PC-3 (cell line): Measurements from ENCODE around the gene ZNF23.
A peak's percentile ranks its signal among the peaks of the same experiment; 100 is the strongest.

Experiments used
- EZH2phosphoT487 ChIP-seq: fragments of 300-600 bp; sonication (generic); IDR thresholded peaks from 2 replicates; pipeline ENCODE4 v1.6.1; 2018; ENCODE audit warnings: mild to moderate bottlenecking, antibody characterized with exemption, low read length, borderline replicate concordance
- TF ChIP-seq, protein P1 (sequence below): fragments of 300-600 bp; sonication (generic); conservative IDR thresholded peaks from 2 replicates; pipeline ENCODE4 v1.5.1; 2017; ENCODE audit warnings: antibody characterized with exemption, low read depth, mild to moderate bottlenecking, low read length

DNA sequence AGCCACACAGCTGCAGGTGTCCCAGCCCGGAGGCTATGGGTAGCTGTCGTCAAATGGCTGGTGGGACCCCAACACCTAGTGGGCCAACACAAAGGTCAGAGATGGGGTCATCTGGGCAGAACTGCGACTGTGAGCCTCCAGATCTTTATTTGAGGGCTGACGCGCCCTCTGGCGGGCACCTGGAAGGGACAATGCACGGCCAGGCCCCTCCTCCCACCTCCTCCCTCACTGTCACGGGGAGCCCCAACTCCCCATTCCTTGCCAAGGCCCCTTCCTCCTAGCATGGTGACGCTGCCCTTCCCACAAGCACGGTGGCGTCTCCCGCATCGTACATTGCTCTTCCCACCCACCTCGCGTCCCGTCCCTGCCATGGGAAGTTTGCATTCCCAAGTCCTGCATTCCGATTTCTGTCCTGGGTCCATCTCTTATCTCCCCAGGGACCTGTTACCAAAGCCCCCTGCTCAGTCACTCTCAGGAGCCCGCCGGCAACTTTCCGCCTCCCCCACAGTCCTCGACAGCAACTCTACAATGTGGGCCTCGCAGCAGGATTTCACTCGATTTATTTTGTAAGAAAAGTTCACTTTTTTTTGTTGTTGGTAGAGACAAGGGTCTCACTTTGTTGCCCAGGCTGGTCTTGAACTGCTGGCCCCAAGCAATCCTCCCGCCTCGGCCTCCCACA, 21.2 kb downstream of the ZNF23 start:
- TF ChIP-seq, protein P1, sequence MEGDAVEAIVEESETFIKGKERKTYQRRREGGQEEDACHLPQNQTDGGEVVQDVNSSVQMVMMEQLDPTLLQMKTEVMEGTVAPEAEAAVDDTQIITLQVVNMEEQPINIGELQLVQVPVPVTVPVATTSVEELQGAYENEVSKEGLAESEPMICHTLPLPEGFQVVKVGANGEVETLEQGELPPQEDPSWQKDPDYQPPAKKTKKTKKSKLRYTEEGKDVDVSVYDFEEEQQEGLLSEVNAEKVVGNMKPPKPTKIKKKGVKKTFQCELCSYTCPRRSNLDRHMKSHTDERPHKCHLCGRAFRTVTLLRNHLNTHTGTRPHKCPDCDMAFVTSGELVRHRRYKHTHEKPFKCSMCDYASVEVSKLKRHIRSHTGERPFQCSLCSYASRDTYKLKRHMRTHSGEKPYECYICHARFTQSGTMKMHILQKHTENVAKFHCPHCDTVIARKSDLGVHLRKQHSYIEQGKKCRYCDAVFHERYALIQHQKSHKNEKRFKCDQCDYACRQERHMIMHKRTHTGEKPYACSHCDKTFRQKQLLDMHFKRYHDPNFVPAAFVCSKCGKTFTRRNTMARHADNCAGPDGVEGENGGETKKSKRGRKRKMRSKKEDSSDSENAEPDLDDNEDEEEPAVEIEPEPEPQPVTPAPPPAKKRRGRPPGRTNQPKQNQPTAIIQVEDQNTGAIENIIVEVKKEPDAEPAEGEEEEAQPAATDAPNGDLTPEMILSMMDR = peak; percentile 57
- no peak for TF ChIP-seq EZH2phosphoT487
